Stimulated activated CD8-positive, alpha-beta memory T cell treated with anti-CD3 and anti-CD28 coated beads, Interleukin-4, amount 100 ng/mL, for 1 hour (primary cell): Measurements from ENCODE around the gene MAP3K8.
"Not testable (repeated sequence)": the region's sequence is repeated elsewhere in the genome, so short reads cannot be mapped to it uniquely, and the experiment has no call there.

Experiments used
- DNase-seq, 2 donors: peaks; one replicate each; pipeline ENCODE4 v3.0.0-alpha.2; 2020; ENCODE audit warnings: low read depth in 2 of 2, low spot score in 1 of 2

Gene MAP3K8

DNA sequence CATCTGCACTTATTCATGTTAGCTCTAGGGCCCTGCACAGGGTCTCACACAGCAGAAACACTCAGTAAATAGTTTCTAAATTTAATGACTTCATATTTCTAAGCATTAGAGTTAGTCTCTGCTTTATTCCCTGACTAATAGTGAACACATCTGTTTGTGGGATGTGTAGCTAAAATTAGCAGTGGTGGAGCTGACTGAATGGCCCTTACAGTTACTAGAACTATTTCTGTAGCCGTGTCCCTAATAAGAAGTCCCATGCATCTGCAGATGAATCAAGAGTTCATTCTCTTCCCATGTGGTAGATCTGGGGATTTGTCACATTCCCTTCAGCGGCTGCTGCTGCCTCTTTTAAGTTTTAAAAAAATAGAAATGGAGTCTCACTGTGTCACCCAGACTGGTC lies 11.7 kb downstream of the MAP3K8 start:
- no peak for DNase-seq

- no peak for DNase-seq
Observed at GRCh38 chr10:30447125-30447799, 13.3 kb downstream of the MAP3K8 start.

DNA sequence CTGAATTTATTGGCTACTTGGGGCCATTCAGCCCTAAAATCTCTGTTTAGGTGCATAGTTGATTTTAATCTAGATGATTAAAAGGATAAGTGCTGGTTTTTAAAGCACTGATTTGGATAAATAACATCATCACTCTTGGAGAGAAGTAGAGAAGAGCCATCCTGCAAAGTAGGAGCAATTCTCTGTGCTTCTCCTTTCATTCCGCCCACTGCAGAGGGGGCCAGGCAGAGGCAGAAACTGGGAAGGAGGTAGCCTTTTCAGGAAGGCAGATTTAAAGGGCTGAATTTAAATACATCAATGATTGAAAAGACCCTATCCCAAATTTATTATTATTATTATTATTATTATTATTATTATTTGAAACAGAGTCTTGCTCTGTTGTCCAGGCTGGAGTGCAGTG lies 14.1 kb downstream of the MAP3K8 start:
- DNase-seq: no peak

DNA sequence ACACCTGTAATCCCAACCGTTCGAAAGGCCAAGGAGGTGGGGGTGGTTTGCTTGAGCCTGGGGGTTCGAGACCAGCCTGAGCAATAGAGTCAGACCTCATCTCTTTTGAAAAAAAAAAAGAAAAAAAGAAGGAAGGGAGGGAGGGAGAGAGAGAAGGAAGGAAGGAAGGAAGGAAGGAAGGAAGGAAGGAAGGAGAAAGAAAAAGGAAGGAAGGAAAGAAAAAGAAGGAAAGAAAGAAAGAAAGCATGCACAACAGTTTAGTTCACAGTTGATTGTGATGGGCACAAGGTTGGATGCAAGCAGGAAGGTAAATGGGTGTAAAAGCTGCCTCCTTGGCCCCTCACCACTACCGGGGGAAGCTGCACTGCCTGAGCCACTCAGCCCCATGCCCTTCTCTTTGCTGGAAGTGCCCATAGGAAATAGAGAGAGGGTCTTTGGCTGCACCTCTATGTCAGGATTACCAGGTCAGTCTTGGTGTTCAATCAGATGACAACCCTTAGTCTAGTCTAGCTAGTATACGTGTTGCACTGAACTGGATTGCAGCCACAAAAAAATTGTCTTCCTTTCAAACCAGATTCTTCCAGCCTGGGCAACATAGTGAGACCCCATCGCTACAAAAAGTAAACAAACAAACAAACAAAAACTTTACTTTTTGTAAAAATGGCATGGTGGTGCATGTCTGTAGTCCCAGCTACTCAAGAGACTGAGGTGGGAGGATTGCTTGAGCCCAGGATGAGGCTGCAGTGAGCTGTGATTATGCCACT lies 20.0 kb downstream of the MAP3K8 start:
- no peak for DNase-seq

DNA sequence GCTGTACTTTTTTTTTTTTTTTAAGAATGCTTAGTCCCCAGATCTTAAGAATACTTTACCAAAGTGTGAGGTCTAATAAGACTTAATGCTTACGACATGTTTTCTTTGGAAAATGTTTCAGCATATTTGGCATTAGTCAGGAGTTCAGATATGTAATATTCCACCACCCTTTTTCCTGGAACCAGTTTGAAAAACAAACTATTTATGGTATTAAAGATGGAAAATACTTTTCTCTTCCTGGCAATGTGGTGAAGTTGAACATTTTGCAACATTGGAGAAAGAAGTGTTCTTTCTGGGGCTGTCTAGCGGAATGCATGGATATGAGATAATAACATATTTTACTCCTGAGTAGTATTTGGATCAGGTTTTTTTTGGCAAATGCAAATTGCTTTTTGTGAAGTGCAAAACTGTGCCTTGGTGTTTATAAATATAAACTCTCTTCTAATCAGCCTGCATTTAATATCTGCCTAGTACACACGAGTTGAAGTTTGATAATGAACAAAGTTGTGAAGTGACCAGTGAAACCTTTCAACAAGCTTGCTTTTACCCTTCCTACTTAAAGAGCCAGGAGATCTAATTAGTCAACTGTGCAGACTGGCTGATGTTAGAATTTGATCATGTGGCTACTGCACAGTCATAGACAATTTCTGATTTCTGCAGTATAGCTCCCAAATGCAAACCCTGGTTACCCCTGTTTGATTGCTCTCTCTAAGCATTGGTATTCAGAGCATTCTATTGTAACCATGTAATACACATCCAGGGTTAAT lies 20.9 kb downstream of the MAP3K8 start:
- DNase-seq: no peak

GRCh38 chr10:30455816-30456215 lies 21.8 kb downstream of the MAP3K8 start:
- no peak for DNase-seq

DNA sequence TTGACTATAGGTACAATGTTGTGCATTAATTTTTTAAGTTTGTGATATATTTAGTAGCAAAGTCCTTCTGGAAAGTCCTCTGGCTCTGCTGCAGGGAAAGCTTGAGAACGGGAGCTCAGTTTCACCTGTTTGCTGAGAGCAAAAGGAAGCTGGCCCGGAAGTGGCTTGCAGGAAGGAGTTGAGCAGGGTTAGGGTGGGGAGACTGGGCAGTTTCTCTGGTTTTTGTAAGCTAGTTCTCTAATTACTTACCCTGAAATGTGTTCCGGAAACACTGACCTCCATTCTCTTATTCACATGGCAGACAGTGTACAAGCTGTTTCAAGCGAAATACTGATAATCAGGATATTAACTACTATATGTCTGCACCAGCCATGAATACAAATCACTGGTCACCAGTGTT lies 22.3 kb downstream of the MAP3K8 start:
- DNase-seq: no peak

DNA sequence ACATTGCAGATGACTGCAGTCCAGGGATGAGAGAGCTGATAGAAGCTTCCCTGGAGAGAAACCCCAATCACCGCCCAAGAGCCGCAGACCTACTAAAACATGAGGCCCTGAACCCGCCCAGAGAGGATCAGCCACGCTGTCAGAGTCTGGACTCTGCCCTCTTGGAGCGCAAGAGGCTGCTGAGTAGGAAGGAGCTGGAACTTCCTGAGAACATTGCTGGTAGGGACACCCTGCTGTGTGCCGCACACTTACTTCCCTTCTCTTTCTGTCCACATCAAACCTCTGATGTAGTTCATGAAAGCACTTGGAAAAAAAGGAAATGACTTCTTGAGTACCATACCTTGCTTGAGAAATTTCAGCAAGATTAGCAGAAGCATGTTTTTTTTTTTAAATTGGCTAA lies 25.3 kb downstream of the MAP3K8 start:
- no peak for DNase-seq

DNA sequence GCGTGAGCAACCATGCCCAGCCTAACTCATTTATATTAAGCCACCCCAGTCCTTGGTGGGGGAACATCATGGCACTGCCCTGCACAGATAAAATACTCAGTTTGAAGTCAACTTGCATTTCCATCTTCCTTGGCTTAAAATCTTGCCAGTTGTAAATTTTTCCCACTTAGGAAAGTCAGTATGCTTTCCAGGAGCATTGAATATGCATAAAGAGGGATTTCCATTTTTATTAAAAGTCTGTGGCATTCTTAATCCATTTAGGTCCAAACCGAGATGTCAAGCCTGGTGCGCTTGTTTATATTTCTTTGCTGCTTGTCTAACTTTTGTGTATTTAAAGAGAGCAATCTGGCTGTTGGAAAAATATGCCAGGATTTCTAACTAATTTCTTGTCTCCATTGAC lies 26.1 kb downstream of the MAP3K8 start:
- DNase-seq: no peak

DNA sequence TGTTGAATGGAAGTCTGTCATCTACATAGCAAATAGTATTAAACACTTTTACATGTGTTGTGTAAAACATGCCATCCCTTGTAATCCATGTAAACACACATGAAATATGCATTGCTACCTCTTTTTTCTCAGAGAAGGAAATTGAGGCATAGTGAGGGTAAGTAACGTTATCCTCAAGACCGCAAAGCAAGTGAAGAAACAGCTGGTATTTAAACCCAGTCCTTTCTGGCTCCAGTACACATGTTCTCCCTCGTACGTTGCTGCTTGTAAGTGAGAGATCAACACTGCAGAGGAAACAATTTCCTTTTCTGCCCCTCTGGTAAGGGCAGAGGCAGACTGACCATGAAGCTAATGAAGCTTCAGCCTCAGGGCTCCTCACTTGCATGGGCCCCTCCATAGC lies 28.5 kb downstream of the MAP3K8 start:
- DNase-seq: no peak

DNA sequence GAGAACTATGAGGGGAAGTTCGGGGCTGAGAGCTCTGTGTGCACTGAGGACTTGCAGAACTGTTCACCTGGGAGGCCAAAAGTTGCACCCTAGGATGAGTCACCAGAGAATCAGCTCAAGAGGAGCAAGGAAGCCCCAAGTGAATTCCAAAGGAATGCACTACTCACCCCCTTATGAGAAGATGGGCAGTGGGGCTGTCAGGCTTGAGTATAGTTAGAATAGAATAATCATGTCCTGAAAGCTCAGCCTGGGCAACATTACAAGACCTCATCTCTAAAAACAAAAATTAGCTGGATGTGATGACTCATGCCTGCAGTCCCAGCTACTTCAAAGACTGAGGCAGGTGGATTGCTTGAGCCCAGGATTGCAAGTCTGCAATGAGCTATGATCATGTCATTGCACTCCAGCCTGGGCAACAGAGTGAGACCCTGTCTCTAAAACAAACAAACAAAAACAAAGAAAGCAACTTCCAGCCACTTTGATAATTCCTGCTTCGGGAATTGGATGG lies 30.0 kb downstream of the MAP3K8 start:
- DNase-seq: no peak

- no peak for DNase-seq
Observed at GRCh38 chr10:30464675-30465074, 30.7 kb downstream of the MAP3K8 start.

- no peak for DNase-seq
Observed at GRCh38 chr10:30466445-30466844, 32.5 kb downstream of the MAP3K8 start.

- no peak for DNase-seq
Observed at GRCh38 chr10:30467651-30468338, 33.8 kb downstream of the MAP3K8 start.

DNA sequence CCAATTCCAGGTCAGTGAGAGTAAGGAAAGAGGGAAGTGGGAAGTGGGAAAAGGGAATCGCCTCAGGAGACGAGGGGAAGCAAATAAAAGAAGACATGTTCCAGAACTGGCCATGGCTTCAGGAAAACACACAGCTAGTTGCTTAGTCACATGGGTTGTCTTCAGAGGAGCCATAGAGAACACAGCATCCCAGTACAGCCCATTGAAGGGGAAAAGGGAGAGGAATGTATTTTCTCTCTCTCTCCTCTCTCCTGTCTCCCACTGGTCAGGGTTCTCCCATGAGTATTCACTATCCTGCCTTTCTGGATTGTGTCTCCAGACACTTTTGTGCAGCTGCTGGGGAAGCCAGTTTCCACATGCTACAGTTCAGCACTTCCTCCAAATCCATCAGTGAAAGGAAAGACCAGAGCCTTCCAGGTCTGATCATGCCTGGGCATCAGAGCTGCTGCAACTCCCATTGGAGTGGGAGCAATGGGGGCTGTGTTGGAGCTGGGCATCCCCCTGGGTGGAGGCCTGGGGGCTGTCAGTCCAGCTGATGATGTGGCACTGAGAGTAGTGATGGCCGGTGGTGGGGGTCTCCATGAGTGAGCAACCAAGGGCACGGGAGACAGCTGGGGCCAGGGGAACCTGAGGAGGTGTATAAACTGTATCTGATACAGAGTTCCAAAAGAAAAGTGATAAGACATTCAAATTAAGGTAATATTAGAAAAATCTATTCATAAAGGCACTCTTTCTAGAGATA lies 38.6 kb downstream of the MAP3K8 start:
- no peak for DNase-seq

DNA sequence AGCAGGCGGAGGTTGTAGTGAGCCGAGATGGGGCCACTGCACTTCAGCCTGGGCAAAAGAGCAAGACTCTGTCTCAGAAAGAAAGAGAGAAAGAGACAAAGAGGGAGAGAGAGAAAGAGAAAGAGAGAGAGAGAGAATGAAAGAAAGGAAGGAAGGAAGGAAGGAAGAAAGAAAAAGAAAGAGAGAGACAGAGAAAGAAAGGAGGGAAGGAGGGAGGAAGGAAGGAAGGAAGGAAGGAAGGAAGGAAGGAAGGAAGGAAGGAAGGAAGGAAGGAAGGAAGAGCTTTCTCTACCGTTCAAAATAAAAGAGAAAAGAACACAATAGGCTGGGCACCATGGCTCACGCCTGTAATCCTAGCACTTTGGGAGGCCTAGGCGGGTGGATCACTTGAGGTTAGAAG lies 41.5 kb downstream of the MAP3K8 start:
- not testable (repeated sequence) for DNase-seq

- no peak for DNase-seq
Observed at GRCh38 chr10:30476511-30477155, 42.6 kb downstream of the MAP3K8 start.

DNA sequence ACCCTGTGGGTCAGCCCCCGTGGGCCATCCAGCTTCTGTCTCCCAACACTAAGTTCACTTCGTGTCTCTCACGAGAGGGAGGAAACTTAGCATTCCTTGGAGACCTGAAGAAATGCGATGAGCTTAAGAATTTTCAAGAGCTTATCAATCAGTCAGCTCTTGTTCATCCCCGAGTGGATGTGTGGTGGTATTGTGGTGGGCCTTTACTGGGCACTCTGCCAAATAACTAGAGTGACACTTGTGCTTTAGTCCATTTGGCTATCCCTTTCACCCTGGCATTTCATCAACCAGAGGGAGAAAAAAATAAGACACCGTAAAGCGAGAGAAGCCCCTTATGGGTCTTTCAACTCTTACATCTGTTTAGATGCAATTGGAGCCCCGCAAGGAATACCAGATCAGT lies 45.5 kb downstream of the MAP3K8 start:
- DNase-seq: not testable (repeated sequence)

DNA sequence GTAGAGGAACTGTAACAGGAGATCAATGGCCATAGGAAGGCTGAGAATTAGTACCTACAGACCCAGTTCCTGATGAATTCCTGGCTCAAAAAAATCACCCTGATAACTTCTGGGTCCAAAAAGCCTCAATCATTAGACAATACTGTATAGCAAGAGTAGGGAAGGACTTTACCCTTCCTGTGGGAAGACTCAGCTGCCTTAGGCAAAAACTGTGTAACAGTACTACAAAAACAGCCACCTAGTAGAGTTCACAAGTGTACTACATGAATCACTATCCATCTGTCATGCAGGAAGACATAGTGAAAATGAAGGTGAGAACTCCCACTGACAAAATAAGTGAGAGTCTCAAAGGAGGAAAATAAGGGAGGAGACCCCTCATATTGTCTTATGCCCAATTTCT lies 47.6 kb downstream of the MAP3K8 start:
- no peak for DNase-seq

DNA sequence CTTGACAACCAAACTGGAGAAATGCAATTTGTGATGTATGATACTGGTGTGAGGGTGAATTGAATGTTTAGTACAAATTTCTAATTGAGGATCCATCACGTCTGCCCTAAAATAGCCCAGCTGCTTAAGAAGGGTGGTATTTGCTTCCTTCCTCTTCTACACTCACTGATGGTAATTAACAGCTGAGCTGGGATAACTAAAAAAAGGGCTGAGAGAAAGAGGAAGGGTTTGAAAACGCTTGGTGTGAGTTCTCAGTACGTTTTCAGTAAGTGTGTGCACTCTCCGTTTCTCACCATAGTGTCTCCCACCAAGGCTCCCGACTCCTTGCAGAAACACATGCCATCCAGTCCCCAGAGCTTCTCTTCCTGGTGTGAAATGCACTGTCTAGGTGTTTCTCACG lies 54.3 kb downstream of the MAP3K8 start:
- no peak for DNase-seq
